Measurements from ENCODE around the gene LAMC3. TPM values are rescaled to one million over a fixed set of nuclear protein-coding genes. Genes with fewer than 3 reads are reported as not detected.

Gene LAMC3
- total RNA-seq, 1 donor from 2014 or later, result 1.6 TPM

GRCh38 chr9:131050831-131051230 lies 41.9 kb downstream of the LAMC3 start:
- Histone ChIP-seq H3K27ac (no peak overlapping the region), H3K4me1 (no peaks in the 10 kb centered on the region), H3K4me3 (no peak overlapping the region), H3K36me3 (no peaks in the 10 kb centered on the region), H3K9me3 (no peaks in the 10 kb centered on the region), H3K27me3 (no peaks in the 10 kb centered on the region)
- intact Hi-C loops (cut with DNase I), result no loop called here
- TF ChIP-seq CTCF (IDR thresholded peaks at IDR 0.05), result no peak
- DNase-seq (ENCODE audit: low spot score in 2 of 2), result no peak

GRCh38 chr9:131051592-131052517 lies 42.9 kb downstream of the LAMC3 start:
- H3K4me1 ChIP-seq, result no peaks in the 10 kb centered on the region
- intact Hi-C loops (cut with DNase I), result no loop called here
- no peak overlapping the region for H3K4me3 ChIP-seq
- no peak overlapping the region for H3K27ac ChIP-seq
- H3K9me3 ChIP-seq, result no peaks in the 10 kb centered on the region
- no peak for TF ChIP-seq CTCF (IDR thresholded peaks at IDR 0.05)
- H3K36me3 ChIP-seq, result no peaks in the 10 kb centered on the region
- no peaks in the 10 kb centered on the region for H3K27me3 ChIP-seq
- DNase-seq (ENCODE audit: low spot score in 2 of 2), result no peak

GRCh38 chr9:131053896-131054295 lies 44.9 kb downstream of the LAMC3 start:
- DNase-seq (ENCODE audit: low spot score in 2 of 2), result no peak
- no peaks in the 10 kb centered on the region for H3K36me3 ChIP-seq
- H3K27ac ChIP-seq, result no peak overlapping the region
- H3K9me3 ChIP-seq, result no peaks in the 10 kb centered on the region
- no peaks in the 10 kb centered on the region for H3K27me3 ChIP-seq
- H3K4me1 ChIP-seq, result no peaks in the 10 kb centered on the region
- no peak for TF ChIP-seq CTCF (IDR thresholded peaks at IDR 0.05)
- intact Hi-C loops (cut with DNase I), result no loop called here
- no peak overlapping the region for H3K4me3 ChIP-seq

- TF ChIP-seq CTCF (IDR thresholded peaks at IDR 0.05), result no peak
- H3K4me3 ChIP-seq, result no peak overlapping the region
- no peak for DNase-seq (ENCODE audit: low spot score in 2 of 2)
- H3K27ac ChIP-seq, result no peak overlapping the region
- intact Hi-C loops (cut with DNase I), result no loop called here
- no peaks in the 10 kb centered on the region for H3K4me1 ChIP-seq
- H3K36me3 ChIP-seq, result no peaks in the 10 kb centered on the region
- H3K27me3 ChIP-seq, result no peaks in the 10 kb centered on the region
- H3K9me3 ChIP-seq, result no peaks in the 10 kb centered on the region
Observed at GRCh38 chr9:131056781-131057506, 48.0 kb downstream of the LAMC3 start.

- no peaks in the 10 kb centered on the region for H3K9me3 ChIP-seq
- no peaks in the 10 kb centered on the region for H3K36me3 ChIP-seq
- H3K4me3 ChIP-seq, result no peak overlapping the region
- no peak for DNase-seq (ENCODE audit: low spot score in 2 of 2)
- TF ChIP-seq CTCF (IDR thresholded peaks at IDR 0.05), result no peak
- H3K4me1 ChIP-seq, result no peaks in the 10 kb centered on the region
- no peaks in the 10 kb centered on the region for H3K27me3 ChIP-seq
- intact Hi-C loops (cut with DNase I), result no loop called here
- no peak overlapping the region for H3K27ac ChIP-seq
Observed at GRCh38 chr9:131060900-131061630, 52.1 kb downstream of the LAMC3 start.
